Cerebellar nuclear complex (tissue), 1 donor: ENCODE data around the gene SPOCK1.

Experiments used
- DNase-seq, 2 experiments: peaks; one replicate each; lab custom pipeline; 2025; lab: John Stamatoyannopoulos, UW

The SPOCK1 gene

DNA sequence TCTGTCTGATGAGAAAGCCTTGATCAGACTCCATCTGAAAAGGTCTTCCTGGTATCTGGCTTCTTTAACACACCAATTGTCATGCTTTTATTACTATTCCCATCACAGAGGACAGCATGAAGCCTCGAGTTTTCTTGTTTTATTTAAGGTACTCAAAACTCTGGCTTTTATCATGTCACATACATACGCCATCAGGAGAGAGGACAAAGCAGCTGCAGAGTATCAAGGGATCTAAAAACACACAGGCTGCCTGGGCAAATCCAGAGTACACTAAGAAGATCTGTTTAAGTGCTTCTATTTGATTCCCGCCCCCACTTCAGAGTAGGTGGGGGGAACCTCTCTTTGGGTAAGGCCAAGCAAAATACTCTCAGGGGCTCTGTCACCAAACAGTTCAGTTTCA lies 277.2 kb downstream of the SPOCK1 start:
- no peak for DNase-seq

DNA sequence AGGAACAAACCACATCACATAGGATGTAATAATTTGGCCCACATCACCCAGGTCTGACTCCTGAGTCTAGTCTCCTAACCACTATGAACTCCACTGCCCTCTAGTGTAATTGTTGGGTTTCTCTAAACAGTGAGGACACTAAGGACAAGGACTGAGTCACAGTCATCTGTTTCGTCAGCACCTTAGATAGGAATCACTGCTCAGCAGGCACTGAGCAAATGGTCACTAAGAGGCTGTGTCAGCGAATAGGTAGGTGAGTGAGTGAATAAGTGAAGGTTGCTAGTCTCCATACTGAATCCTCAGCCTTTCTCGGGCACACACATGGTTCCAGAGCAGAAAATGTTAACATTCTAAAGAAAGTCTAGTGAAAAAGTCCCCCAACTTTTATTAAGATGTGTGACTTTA lies 278.6 kb downstream of the SPOCK1 start:
- DNase-seq = no peak

DNA sequence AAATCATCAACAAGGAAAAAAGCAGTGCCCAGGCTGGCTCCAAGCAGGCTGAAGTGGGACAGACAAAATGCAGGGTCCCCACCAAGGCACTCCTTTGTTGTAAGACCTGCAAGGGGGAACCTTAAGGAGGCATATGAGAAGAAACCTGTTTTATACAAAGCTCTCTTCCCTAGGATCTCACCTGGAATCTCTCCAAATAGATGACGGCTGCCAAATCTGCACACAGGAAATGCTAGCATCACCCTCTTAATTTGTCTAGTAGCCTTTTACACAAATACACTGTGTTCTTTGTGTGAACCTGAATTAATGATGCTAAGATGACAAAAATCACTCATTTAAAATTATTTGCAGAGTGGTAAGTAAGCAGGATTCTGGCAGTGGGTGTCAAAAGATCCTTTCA lies 280.2 kb downstream of the SPOCK1 start:
- no peak for DNase-seq

DNA sequence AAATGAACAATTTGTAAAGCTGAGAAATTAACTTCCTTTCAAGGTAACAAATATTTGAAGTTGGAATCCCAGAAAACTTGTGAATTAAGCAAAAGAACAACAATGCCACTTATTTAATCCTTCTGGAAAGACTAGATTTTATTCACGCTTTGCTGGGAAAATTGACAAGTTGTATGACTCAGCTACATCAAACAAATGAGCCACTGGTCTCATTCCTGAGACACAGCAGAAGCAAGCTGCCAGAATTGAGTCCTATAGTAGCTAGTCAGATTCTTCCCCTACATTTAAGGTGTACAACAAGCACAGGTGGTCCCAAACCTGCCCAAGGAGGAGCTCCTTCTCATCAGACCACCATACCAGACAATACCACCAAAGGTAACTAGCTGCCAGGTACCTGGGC lies 280.7 kb downstream of the SPOCK1 start:
- no peak for DNase-seq

DNA sequence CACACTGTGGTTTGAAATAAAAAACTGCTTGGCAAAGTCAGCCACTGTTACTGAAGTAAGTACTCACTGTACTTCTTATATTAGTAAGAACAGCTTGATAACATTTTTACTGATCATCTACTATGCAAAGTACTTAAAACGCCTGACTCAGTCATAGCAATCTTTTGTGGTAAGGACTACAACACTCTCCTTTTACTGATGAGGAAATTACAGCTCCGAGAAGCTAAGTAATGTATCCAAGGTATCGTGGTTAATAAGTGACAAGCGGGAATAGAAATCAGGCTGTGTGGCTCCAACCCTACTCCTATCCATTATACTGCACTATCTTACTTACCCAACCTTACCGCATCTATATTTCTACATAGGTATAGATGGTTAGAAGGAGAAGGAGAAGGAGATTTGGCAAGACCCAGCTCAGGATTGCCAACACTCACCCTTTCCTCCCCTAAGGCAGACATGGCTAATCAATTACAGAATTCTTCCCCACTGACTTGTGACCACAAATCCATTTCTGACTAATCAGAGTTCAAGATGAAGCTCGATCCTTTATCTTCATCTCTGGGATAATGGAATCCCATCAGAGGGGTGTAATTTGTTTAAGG lies 281.4 kb downstream of the SPOCK1 start:
- DNase-seq = no peak

DNA sequence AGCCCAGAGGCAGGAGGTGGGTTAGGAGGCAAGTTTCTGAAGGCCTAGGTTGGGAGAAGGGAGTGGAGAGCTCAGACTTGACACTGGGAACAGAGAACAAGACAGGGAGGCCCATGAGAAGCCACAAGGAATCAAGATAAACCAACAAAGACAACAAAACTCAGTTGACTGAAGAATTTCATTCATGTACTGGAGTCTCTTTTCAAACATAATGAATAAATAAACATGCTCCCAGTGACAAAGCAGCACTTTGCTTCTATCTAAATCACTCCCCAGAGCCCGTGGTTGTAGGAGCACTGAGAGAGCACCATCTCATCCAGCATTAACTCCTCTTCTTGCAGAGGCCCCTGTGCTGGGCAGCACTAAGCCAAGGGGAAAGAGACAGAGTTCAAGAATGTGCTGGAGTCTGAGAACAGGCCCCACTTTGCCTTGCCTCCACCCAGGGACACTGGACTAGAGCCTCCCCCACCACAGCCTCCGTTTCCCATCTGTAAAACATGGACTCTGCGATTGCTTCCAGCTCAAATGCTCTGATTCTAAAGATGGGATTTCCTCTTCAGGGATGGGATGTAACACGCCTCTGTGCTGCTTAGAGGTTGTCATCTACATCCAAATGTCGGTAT lies 282.0 kb downstream of the SPOCK1 start:
- DNase-seq = no peak

DNA sequence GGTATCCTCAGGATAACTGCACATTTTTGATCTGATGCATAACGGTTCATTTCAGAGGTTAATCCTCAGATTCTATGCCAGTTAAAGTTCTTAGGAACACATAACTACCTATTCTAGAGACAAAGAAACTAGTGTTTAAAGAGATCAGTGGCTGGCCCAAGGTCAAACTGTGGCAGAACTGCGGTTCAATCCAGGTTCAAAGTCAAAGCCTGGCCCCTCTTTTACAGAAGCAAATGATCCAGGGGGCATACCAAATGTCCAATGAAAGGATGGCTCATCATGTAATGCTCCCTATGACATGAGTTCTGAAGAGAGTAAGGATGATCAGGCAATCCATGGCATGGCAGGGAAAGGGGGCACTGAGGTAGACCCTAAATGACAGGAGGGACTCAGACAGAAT lies 283.3 kb downstream of the SPOCK1 start:
- no peak for DNase-seq

DNA sequence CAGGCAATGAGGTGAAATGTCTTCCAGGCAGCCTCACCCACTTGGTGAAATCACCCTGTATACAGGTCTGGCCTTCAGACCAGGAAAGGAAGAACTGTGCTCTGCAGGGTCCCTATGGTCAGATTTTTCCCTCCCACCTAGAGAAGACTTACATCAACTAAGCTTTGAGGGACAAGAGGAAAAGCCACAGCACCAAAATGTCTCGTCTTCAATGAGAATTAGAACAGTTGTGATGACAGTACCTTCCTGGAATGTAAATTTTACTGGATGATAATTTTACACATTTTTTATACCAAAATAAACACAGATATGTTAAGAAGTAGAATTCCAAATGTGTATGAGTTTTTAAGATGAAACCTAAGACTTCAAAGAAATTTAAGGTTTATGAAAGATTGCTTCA lies 283.9 kb downstream of the SPOCK1 start:
- DNase-seq = no peak

DNA sequence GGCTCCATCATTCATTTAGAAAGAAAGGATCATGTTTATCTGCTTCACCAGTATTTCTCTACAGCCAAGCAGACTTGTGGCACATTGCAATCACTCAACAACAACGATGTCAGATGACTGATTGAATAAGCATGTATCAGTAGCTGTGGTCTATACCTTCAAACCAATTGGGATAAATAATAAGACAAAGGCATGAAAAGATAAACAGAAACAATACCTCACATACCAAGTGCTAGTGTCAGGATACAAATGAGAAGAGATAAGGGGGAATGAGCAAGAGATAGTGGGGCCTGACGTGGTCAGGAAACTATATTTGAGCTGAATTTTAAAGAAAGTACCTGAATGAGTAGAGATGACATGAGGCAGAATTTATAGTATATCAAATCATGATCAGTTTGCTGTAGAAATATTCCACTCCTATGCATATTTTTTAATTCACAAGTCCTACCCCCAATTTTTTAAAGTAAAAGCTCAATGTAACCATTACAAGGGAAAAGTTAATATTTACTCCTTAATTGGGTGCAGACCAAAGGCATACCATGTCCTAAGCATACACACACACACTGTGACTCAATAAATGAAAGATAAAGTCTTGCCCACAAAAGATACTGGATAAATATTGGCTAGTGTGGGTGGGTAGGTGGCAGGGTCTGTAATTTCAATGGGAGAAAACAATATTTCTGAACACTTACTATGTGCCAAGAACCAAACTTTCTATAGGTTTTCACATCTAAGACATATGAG lies 284.5 kb downstream of the SPOCK1 start:
- no peak for DNase-seq

DNA sequence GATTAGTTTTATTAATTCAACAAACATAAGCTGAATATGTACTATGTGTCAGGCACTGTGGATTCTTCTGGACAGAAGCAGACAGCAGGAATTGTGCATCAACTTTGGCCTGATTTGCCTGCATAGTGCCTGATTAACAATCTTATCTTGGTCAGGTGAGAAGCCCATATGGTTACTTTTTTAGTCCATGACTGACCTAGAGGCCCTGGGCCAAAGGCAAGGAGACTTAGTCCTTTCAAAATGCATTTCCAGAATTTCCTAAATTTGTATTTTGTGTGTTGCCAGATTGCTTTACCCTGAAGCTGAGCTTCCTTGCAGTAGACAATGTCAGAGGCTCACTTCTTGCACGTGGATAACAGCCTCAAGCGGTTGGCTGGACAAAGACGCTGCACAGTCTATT lies 286.7 kb downstream of the SPOCK1 start:
- no peak for DNase-seq

DNA sequence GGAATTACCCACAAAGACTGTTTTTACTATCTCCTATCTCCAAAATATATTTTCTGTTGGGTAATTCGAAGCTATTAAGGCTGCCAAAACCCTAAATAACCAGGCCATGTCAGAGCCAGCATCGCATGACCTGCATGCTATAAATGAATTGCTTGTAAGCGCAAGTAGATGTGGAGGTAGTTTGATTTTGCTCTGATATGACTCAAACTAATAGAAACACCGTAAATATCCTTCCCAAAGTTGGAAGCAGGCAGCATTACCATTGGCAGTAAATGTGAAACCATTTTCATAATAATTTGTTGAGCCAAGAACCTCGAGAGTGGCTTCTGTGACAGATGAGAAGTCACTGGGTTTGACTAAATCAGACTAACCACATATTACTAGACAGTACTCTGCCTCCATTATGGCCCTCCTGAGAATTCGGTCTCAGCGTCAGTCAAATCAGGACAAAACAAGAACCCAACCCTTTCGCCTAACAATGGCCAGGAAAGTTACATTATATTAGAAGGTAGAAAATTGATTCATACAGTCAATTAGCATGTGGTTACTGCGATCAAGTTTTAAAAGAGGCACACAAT lies 289.8 kb downstream of the SPOCK1 start:
- DNase-seq = no peak

DNA sequence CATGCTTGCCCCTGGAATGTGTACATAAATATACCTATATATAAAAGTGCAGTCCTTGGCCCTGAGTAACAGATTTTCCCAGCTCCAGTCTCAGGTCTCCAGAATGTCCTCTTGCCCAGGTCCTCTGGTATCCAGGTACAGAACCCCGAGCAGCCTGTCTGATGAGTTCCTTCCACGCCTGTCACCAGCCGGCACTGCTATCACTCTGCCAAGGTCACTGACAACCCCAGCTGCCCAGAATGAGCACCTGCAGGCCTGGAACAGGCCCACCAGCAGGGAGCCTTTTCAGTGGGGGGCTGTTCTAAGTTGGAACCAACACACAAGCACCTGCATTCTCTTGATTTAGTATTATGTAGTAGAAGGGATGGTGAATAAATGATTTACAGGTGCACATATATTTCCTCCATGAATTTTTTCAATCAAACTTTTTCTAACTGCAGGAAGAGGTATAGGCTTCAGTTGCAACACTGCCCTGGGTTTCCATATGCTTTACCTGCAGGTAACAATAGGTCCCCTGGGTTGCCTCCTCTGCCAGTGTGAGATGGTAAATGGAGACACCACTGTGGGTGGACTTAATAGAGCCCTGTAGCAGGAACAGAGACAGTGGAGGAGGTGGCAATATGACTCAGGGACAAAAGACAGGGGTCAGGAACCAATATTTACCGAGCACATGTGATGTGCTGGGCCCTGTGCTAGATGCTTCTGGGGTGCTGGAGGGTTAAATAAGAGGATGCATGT lies 291.9 kb downstream of the SPOCK1 start:
- DNase-seq = peak; percentile 68 to 79

DNA sequence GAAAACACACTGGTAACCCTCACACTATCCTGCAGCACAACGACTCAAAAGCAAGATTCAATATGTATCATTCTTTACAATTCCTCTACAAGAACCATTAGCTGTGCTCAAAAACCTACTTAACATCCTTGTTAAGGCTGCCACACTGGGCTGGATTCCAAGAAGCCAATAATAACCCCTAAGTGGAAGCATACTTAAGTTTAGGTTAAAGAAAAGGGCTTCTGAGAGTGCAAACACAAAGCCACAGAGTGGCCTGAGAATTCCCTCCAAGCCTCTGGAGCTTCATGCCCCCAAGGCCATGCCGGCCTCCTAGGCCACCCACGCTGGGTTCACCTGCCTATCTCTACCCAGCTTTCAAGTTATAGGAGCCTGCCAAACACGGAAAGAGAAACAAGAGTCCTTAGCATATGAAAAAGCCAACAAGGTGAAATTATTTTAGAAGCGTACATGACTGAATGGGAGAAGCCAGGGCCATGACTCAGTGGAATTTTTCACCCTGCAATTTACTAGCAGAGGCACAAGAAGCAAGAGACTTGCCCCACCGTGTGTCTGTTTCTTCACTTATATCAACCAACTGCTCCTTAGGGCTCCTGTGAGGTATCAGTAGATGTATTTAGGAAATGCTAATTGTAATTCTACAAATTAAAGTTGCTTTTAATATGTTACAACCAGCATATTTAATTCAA lies 293.0 kb downstream of the SPOCK1 start:
- DNase-seq = no peak

DNA sequence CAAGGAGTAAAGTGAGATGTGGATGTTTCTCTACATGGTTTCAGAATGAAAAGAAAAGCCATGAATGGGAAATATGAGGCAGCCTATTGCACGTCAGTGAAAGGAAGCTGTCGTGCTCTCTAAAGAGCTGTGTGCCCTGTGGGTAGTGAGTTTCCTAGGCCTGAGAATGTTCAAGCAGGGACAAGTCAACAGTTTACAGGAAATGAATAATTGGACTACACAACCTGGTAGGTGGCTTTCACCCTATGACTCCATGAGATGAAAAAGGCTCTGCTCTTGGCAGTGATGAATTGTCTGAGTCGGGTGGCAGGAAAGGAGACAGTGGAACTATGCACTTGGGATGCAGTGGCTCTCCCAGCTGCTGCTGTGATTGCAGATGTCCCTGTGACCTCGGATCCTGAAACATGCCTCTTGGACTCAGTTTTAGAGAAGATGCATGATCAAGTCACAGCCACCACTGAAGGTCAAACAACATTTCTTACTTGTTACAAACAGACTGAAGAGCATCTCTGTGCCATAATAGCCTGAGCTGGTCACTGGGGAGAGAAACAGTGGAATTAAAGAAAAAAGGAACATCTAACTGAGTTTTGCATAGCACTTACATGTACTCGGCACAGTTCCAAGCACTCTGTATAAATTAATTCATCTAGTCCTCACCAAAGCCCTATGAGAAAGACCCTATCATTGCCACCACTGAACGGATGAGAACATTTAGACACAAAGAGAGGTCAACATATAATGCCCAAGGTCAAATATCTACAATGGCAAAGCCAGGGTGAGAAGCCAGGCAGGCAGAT lies 293.7 kb downstream of the SPOCK1 start:
- DNase-seq = no peak

DNA sequence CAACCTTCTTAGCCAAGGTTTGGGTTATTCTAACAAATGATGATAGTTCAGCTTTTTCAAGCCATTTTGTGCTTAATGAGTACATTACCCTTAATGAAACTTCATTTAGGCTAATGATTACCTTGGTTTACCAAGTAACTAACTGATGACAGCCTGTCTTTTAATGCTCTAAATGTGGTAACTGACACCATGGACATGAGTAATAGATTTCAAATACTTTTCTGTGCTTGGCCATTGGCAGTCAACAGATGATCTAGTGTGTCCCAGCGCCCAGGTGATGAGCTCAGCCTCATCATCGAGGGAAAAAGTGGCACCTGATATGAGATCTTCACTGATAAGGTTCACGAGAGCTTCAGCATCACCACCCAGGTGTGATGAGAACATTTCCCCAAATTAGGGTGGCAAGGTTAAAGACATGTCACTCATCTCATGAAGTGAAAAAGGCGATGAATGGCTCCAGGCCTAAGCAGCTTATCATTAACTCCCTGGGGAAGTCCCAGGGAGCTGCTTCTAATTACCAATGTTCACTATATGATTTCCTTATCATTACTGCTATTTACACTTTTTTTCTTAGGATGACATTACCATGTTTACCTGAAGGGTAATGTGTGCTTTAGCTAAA lies 296.0 kb downstream of the SPOCK1 start:
- DNase-seq = no peak

DNA sequence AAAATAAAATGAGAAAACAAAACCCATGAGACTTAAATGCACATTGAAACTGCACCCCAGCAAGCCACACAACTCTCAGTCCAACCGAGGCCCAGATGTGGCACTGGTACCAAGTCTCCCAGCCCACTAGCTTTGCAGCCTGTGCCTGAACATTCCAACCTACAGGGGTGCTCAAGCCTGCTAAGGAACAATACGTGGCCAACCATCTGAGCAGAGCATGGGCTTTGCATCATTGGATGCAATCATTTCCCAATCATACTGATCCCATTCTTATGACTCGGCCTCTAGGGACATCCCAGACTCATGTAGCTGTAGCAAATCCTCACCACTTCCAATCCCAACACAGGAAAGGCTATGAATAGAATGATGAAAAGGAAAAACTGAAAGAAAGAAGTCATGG lies 297.2 kb downstream of the SPOCK1 start:
- DNase-seq = no peak

DNA sequence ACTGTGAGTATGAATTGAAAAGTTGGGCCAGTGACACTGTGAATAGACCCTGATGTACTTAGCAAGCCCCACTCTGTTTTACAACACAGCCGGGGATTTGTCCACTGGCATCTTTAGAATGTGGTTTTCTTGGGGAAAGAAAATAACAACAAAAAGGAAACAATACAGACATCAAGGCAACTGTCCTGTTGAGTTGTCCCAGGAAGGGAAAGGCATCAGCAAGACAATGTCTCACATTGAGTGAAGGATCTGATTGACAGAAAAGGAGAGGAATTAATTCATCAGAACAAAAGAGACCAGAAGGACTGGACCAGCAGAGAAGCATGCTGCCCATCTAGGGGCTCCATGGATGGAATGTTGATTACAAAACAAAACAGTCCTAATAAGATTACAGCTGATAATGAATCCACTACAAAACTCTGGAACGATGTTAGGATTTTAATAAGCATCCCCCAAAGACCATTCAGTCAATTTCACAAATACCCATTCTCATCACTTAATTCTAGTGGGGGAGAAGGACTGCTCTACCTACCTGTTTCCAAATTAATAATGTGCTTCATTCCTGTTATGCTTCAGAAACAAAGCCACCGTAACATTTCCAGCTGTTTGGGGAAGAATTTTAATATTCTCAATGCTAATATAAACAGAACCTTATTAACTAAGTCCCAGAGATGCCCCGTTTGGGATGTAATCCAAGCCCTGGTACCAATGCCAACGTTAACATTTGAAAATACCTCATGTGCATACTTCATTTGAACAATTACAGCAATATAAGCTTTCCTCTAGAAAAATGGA lies 298.0 kb downstream of the SPOCK1 start:
- no peak for DNase-seq

DNA sequence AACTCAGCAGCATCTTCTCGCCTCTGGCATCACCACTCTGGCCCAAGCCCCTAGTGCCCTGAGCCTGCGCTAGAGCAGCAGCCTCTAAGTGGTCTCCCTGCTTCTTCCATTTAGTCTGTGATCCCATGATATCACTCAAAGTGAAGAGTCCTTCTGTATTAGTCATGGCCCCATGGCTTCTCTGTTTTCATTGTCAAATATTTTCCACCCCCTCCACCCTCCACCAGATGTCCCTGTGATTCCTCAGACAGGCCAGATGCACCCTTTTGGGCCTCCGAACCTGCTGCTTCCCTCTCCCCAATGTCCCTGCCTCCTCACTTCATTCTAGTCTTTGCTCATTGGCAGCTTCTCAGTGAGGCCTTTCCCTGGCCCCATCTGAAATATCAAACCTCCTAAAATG lies 299.2 kb downstream of the SPOCK1 start:
- DNase-seq = no peak

DNA sequence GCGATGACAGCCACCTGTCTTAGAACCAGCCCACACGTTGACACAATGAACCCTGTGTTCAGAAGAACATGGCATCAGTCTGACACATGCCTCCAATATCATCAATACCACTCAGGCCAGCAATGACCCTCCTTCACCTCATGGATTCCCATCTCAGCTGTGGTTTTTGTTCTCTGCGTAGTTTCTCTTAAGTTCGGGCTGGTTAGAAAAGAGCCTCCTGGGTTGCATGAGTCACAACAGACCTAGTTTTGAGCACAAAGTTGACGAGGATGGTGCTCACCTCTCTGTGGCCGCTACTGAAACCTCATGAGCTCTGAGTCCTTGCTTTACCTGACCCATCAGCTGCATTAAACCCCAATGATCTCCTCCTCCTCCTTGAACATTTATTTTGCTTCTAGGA lies 299.9 kb downstream of the SPOCK1 start:
- DNase-seq = no peak

DNA sequence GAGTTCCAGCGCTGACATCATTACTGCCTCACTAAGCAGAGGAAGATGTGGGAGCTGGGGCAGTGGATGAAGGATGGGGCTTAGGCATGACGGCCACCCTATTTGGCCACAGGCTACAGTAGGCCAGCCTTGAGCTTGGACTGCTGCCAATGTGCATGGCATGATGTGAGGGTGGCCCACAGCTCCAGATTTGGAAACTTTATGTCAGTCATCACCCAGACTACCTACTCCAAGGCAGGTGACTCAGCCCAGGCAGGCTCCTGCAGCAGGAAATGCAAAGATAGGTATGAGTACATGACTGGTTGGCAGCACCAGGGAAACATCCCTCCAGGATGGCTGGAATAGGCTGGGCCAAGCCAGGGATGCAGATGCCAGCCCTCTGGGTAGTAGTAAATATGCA lies 303.6 kb downstream of the SPOCK1 start:
- DNase-seq = no peak
